Measurements from ENCODE around the gene NKTR. TPM values are rescaled to one million over a fixed set of nuclear protein-coding genes. Genes with fewer than 3 reads are reported as not detected.

Gene NKTR
- total RNA-seq, 1 donor from 2014 or later, result 50.0 TPM

GRCh38 chr3:42680806-42681205 is 80.3 kb downstream of the NKTR start:
- TF ChIP-seq, protein P1, sequence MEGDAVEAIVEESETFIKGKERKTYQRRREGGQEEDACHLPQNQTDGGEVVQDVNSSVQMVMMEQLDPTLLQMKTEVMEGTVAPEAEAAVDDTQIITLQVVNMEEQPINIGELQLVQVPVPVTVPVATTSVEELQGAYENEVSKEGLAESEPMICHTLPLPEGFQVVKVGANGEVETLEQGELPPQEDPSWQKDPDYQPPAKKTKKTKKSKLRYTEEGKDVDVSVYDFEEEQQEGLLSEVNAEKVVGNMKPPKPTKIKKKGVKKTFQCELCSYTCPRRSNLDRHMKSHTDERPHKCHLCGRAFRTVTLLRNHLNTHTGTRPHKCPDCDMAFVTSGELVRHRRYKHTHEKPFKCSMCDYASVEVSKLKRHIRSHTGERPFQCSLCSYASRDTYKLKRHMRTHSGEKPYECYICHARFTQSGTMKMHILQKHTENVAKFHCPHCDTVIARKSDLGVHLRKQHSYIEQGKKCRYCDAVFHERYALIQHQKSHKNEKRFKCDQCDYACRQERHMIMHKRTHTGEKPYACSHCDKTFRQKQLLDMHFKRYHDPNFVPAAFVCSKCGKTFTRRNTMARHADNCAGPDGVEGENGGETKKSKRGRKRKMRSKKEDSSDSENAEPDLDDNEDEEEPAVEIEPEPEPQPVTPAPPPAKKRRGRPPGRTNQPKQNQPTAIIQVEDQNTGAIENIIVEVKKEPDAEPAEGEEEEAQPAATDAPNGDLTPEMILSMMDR (IDR thresholded peaks at IDR 0.05), result no peak
- DNase-seq (ENCODE audit: low spot score), result no peak

GRCh38 chr3:42681361-42682038 is 81.0 kb downstream of the NKTR start:
- no peak for DNase-seq (ENCODE audit: low spot score)
- Mint-ChIP-seq H3K4me1 (ENCODE audit: low read depth) (peaks cover 18% of the 10 kb centered on the region), H3K36me3 (ENCODE audit: low read depth) (no peaks in the 10 kb centered on the region), H3K27ac (ENCODE audit: unreplicated experiment) (no peak overlapping the region), H3K9me3 (ENCODE audit: low read depth) (peaks cover 14% of the 10 kb centered on the region), H3K4me3 (ENCODE audit: unreplicated experiment) (no peak overlapping the region), H3K27me3 (ENCODE audit: low read depth) (peaks cover 6% of the 10 kb centered on the region)
- TF ChIP-seq, protein P1 (IDR thresholded peaks at IDR 0.05), result no peak

More at GRCh38 chr3:42680806-42681205, 80.3 kb downstream of the NKTR start:
- H3K4me3 Mint-ChIP-seq (ENCODE audit: unreplicated experiment), result no peak overlapping the region
- H3K27me3 Mint-ChIP-seq (ENCODE audit: low read depth), result peaks cover 6% of the 10 kb centered on the region
- no peak overlapping the region for H3K27ac Mint-ChIP-seq (ENCODE audit: unreplicated experiment)
- H3K36me3 Mint-ChIP-seq (ENCODE audit: low read depth), result no peaks in the 10 kb centered on the region
- peaks cover 17% of the 10 kb centered on the region for H3K9me3 Mint-ChIP-seq (ENCODE audit: low read depth)
- H3K4me1 Mint-ChIP-seq (ENCODE audit: low read depth), result peaks cover 18% of the 10 kb centered on the region

DNA sequence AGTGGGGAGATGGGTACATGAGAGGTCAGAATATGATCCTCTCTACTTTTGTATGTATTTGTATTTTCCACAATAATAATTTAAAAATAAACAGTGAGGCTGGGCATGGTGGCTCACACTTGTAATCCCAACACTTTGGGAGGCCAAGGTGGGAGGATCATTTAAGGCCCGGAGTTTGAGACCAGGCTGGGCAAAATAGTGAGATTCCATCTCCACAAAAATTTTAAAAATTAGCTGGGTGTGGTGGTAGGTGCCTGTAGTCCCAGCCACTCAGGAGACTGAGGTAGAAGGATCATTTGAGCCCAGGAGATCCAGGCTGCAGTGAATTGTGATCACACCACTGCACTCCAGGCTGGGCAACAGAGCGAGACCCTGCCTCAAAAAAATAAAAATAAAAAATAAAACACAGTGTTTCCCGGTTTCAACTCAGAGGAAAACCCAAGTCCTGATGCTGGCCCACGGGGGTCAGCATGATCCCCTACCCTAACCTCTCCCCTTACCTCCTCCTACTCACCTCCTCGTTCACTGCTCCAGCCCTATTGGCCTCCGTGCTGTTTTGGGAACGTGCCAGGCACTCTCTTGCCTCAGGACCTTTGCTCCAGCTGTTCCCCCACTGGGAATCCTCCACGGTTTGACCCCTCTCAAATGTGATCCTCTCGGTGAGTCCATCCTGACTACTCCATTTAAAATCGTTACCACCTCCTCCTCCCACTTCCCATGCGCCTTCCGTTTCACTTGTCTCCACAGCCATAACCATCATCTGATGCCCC is 82.0 kb downstream of the NKTR start:
- H3K36me3 Mint-ChIP-seq (ENCODE audit: low read depth), result no peaks in the 10 kb centered on the region

GRCh38 chr3:42683875-42684598 is 83.6 kb downstream of the NKTR start:
- Mint-ChIP-seq H3K27me3 (ENCODE audit: low read depth) (peaks cover 6% of the 10 kb centered on the region), H3K4me3 (ENCODE audit: unreplicated experiment) (no peak overlapping the region), H3K36me3 (ENCODE audit: low read depth) (no peaks in the 10 kb centered on the region), H3K9me3 (ENCODE audit: low read depth) (no peaks in the 10 kb centered on the region), H3K27ac (ENCODE audit: unreplicated experiment) (peak overlapping the region; percentile 87), H3K4me1 (ENCODE audit: low read depth) (peaks cover 18% of the 10 kb centered on the region)
- no peak for DNase-seq (ENCODE audit: low spot score)
- TF ChIP-seq, protein P1 (IDR thresholded peaks at IDR 0.05), result no peak

More for the DNA sequence above, 82.0 kb downstream of the NKTR start:
- H3K4me1 Mint-ChIP-seq (ENCODE audit: low read depth), result peaks cover 18% of the 10 kb centered on the region
- H3K27me3 Mint-ChIP-seq (ENCODE audit: low read depth), result peaks cover 6% of the 10 kb centered on the region
- peak; percentile 36 for DNase-seq (ENCODE audit: low spot score)
- H3K4me3 Mint-ChIP-seq (ENCODE audit: unreplicated experiment), result no peak overlapping the region
- peaks cover 6% of the 10 kb centered on the region for H3K9me3 Mint-ChIP-seq (ENCODE audit: low read depth)
- no peak overlapping the region for H3K27ac Mint-ChIP-seq (ENCODE audit: unreplicated experiment)
- TF ChIP-seq, protein P1 (IDR thresholded peaks at IDR 0.05), result no peak
